ENCODE data around the gene CCDC83.

The CCDC83 gene

DNA sequence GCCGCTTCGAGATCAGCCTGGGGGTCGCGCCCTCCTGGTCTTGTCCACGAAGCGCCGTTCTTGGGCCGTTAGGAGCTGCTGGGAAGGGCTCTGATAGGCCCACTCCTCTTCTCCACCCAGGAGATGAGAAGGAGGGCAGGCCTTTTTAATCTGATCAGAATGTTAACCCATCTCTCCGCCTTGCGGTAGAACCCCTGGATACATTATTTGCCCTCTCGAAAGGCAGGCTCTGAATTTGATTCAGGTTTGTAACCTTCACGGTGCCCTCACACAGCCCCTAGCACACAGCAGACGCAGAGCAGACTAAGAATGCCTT lies at the start of gene CCDC83:
Gene CCDC83, plus strand, starts transcription at position 43 of the 316 bp plus-strand sequence. CDS start 9,741 bp downstream, outside the sequence.
- no peak for DNase-seq

DNA sequence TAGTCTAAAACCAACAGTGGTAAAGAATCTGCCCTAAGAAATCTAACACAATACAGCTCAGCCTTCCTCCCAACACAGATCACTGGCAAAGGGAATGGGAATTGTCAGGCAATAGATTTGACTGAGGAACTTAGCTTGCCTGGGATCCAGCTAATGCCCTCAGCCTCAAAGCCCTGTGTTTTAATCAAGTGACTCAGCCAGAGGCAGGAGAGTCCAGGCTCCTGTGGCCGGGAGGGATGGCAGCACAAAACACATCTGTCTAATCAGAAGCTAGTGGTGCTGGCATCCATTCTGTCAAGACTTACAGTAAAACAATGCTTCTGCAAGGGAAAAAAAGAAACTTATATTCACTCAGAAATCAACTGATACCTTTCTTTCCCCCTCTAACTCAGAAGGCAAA lies 49.8 kb upstream of the CCDC83 start:
- DNase-seq = no peak

- no peak for DNase-seq
Measured at GRCh38 chr11:85806016-85806415, 49.2 kb upstream of the CCDC83 start.

DNA sequence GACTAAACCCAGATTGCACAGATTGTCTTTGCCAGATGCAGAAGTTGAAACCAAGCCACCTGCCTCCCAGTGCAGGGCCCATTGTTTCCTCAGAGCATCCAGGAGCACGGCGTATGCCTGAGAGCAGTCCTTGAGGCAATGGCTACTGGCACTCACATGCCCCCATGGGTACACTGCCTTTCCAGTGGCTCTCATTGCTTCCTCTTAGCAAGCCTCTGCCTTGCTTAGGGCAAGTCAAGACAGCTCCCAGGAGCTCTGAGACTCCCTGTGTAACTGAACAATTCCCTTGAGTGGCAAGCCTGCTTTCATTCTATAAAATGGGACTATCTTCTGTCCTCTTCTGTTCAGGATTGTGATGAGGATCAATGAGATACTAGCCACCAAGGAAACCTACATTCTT lies 48.3 kb upstream of the CCDC83 start:
- no peak for DNase-seq

DNA sequence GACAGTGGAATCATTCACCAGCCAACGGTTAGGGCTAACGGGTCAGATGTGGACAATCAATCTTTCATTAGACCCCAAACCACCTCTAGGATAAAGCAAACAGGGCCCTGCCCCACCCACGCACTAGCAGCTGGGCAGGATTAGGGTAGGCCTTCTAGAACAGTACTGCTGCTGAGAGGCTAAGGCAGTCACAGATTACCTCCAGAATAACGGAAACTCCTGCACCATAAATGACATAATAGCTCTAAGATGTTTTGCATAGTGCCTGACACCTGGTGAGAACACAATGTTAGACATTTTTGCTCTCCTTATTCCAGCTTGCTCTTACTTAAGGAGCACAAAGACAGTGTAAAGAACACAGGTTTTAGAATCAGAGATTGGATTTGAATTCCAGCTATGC lies 46.0 kb upstream of the CCDC83 start:
- DNase-seq = no peak

- no peak for DNase-seq
Measured at GRCh38 chr11:85809863-85810262, 45.3 kb upstream of the CCDC83 start.

DNA sequence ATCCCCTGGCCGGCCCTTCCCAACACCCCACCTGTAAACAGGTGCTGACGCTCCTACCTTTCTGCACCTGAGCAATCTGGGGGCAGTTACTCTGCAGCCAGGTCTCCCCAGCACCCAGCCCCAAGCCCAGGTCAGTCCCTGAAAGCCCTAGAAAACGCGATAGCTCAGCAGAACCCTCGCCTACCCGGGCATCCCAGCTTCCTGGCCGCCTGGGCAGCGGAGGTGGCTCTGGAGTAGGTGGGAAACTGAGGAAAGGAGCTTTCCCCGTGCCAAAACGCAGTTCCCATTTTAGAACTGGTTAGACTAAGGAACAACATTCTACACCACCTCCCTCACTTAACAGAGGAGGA lies 44.7 kb upstream of the CCDC83 start:
- DNase-seq = no peak

DNA sequence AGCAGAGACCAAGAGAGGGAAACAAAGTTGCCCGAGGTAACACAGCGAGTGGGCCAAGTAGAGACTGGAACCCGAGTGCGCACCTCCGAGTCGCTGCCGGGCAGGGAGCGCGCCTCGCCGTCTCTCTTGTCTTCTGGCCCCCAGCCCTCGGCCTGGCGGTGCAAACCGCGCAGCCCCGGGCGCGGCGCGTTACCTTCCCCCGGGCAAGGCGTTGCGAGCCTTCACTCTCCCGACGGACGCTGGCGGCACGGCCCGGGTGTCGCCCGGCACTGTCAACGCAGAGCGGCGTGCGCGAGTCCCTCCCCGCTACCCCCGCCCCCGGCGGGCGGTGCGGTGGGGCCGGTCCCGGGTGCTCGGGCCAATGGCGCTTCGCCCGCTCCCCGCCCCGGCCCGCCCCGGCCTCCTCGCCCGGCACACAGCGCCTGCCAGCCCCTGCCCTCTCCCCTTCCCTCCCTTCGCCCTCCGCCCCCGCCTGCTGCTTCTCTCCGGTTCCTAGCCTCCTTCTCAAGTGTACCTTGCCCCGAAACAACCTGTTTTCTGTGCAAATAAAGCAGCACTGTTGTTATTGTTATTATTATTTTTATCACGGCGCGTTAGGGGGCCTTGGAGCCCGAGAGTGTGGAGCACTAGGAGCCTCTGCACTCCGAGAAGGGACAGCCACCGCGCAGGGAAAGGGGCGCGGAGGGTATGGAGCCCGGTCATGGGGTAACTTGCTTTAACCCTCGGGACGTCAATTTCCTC lies 44.1 kb upstream of the CCDC83 start, which contains the start of gene SYTL2:
Gene SYTL2, minus strand, starts transcription at position 271 of the 741 bp plus-strand sequence. CDS start 53,416 bp downstream, outside the sequence.
- peak in 1 of 2 experiments; percentile 11 for DNase-seq

- no peak for DNase-seq
Measured at GRCh38 chr11:85811624-85812023, 43.6 kb upstream of the CCDC83 start.

DNA sequence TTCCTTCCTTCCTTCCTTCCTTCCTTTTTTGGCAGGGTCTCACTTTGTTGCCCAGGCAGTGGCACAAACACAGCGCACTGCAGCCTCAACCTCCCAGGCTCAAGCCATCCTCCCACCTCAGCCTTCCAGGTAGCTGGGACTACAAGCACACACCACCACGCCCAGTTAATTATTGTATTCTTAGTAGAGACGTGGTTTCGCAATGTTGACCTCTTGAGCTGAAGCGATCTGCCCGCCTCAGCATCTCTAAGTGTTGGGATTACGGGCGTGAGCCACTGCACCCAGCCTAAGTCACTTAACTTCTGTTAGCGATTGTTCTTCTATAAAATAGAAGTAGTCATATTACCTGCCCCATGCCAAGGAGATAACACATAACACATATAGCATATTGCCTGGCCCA lies 41.5 kb upstream of the CCDC83 start:
- no peak for DNase-seq

- no peak for DNase-seq
Measured at GRCh38 chr11:85815186-85815931, 39.8 kb upstream of the CCDC83 start.

GRCh38 chr11:85819441-85819840 lies 35.7 kb upstream of the CCDC83 start:
- DNase-seq = no peak

DNA sequence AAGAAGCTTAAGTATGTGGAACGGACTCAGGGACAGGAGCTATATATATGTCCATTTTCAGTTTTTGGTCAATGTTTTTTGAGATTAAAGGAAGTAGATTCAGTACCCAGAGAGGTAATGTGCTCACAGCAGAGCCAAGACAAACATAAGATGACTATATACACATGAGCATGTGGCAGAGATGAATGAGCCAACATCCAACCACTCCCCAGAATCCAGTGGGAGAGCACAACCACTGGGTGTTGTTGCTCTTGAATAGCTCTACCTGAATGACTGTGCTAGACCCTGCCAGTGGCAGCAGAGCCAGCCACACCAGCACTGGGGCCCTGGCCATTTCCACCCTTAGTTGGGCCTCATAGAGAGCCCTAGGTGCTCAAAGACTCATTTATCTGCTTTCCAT lies 33.5 kb upstream of the CCDC83 start:
- DNase-seq = no peak

DNA sequence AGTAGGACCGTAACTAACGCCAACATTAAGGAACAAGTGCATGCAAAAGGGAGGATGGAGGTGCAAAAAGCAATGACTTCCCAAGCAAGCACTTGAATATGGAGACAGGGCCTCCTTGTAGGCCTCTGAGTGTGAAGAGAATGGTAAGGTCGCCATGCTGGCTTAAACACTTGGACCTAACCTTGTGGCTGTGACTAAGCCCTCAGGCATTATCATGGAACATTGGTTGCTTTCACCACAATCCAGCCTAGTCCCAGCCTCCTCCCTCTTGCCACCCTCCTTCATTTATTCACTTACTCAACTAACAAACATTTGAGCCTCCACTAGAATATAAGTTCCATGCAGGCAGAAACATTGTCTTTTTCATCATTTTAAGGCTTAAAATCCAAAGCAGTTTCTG lies 32.4 kb upstream of the CCDC83 start:
- DNase-seq = no peak

- no peak for DNase-seq
Measured at GRCh38 chr11:85823816-85824215, 31.4 kb upstream of the CCDC83 start.

DNA sequence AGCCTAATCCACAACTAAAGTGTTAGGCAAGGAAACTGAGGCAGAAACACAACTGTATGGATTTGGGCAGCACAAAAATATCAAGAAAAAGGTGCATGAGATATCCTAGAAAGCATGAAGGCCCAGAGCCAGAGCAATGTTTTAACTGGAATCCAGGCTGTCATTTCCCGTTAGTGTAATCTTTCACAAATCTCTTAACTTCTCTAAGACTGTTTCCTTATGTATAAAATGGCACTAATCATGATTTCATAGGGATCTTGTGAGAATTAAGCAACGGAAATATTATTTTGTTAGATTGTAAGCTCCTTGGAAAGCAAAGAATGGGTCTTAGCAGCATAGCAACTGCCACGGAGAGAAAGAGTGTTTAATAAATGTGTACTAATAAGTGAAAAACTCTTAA lies 29.6 kb upstream of the CCDC83 start:
- DNase-seq = no peak

- DNase-seq = peak; percentile 32 to 64
Measured at GRCh38 chr11:85826116-85826855, 28.9 kb upstream of the CCDC83 start.

- no peak for DNase-seq
Measured at GRCh38 chr11:85827748-85828639, 27.2 kb upstream of the CCDC83 start.

- no peak for DNase-seq
Measured at GRCh38 chr11:85828640-85828978, 26.6 kb upstream of the CCDC83 start.

GRCh38 chr11:85829172-85829571 lies 26.0 kb upstream of the CCDC83 start:
- no peak for DNase-seq

DNA sequence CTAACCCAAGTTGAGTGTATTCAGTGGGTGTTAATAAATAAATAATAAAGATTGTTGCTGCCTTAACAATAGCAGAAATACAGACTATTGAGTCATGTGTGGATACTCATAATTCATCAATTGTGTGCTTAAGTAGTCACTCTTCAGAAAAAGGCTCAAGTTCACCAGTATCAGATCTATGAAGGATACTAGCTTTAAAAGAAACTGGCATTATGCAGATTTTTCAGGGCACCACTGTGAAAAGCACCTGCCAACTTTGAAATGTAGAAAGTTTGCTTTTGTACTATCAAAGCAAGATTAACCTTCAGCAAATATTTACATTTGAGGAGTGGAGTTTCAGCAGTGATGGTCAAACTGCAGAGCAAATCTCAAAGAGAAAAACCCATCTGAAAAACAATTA lies 24.1 kb upstream of the CCDC83 start:
- no peak for DNase-seq

- no peak for DNase-seq
Measured at GRCh38 chr11:85835263-85835662, 19.9 kb upstream of the CCDC83 start.

DNA sequence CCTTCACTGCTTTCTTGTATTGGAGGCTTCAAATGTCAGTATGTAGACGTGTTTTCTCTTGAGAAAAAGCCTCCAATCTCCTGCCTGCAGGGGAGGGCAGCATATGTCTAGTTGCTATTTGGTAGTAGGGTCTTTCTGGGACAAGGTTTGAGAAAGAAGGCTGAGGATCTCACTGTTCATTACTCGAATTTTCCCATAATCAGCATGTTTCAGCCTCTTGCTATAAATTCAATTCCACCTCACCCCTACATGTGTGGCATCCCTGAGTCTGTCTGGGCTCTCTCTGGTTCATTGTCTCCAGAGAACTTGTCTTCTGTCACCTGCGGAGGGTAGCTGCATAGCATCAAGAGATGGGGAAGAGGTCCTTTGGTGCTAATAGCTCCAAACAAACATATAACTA lies 19.5 kb upstream of the CCDC83 start:
- DNase-seq = no peak

Measured in cerebellar nuclear complex (tissue), 1 donor.